Central memory CD4-positive, alpha-beta T cell (primary cell): ENCODE results near the gene SSRP1.
"Not testable (repeated sequence)": the region's sequence is repeated elsewhere in the genome, so short reads cannot be mapped to it uniquely, and the experiment has no call there.

Experiments
- DNase-seq: peaks from one replicate; pipeline ENCODE4 v3.0.0; 2022
- total RNA-seq, 3 experiments: gene quantifications; one replicate each; lab custom pipeline; 2026; lab: John Stamatoyannopoulos, UW

The SSRP1 gene
- total RNA-seq, result 63.3 to 467 (median 150) reads per million in 3 experiments

GRCh38 chr11:57335343-57336110 lies at the start of gene SSRP1:
Gene SSRP1 (minus strand): TSS chr11:57335892. CDS start chr11:57335121, 771 bp downstream.
- peak; percentile 84 for DNase-seq

- DNase-seq, result no peak
Observed at GRCh38 chr11:57380975-57381374, 45.3 kb upstream of the SSRP1 start, which contains the start of gene PRG3. Gene PRG3 (minus strand): TSS chr11:57381150. CDS start chr11:57380708, 442 bp downstream.

GRCh38 chr11:57379732-57380131 lies 44.0 kb upstream of the SSRP1 start:
- no peak for DNase-seq

- no peak for DNase-seq
Observed at GRCh38 chr11:57378186-57378585, 42.5 kb upstream of the SSRP1 start.

- no peak for DNase-seq
Observed at GRCh38 chr11:57377107-57377506, 41.4 kb upstream of the SSRP1 start.

- DNase-seq, result no peak
Observed at GRCh38 chr11:57376095-57377090, 40.7 kb upstream of the SSRP1 start.

GRCh38 chr11:57375490-57375889 lies 39.8 kb upstream of the SSRP1 start:
- no peak for DNase-seq

GRCh38 chr11:57374966-57375365 lies 39.3 kb upstream of the SSRP1 start:
- no peak for DNase-seq

- no peak for DNase-seq
Observed at GRCh38 chr11:57373146-57373545, 37.5 kb upstream of the SSRP1 start.

- DNase-seq, result no peak
Observed at GRCh38 chr11:57370941-57371340, 35.2 kb upstream of the SSRP1 start.

- DNase-seq, result no peak
Observed at GRCh38 chr11:57370251-57370650, 34.6 kb upstream of the SSRP1 start.

GRCh38 chr11:57368845-57369232 lies 33.1 kb upstream of the SSRP1 start:
- no peak for DNase-seq

- no peak for DNase-seq
Observed at GRCh38 chr11:57368106-57368844, 32.6 kb upstream of the SSRP1 start.

GRCh38 chr11:57364851-57365660 lies 29.4 kb upstream of the SSRP1 start:
- DNase-seq, result no peak

- DNase-seq, result no peak
Observed at GRCh38 chr11:57363131-57364080, 27.7 kb upstream of the SSRP1 start.

- no peak for DNase-seq
Observed at GRCh38 chr11:57361926-57362325, 26.2 kb upstream of the SSRP1 start.

- not testable (repeated sequence) for DNase-seq
Observed at GRCh38 chr11:57361420-57361819, 25.7 kb upstream of the SSRP1 start.

GRCh38 chr11:57360991-57361390 lies 25.3 kb upstream of the SSRP1 start:
- no peak for DNase-seq

- DNase-seq, result no peak
Observed at GRCh38 chr11:57359896-57360690, 24.4 kb upstream of the SSRP1 start.

GRCh38 chr11:57359396-57359795 lies 23.7 kb upstream of the SSRP1 start:
- no peak for DNase-seq
